Mesenteric fat pad (tissue), 1 donor: ENCODE data around the gene YRDC. TPM values are rescaled to one million over a fixed set of nuclear protein-coding genes. Genes with fewer than 3 reads are reported as not detected.
A peak's percentile ranks its signal among the peaks of the same experiment; 100 is the strongest.
"Not testable (repeated sequence)": the region's sequence is repeated elsewhere in the genome, so short reads cannot be mapped to it uniquely, and the experiment has no call there.

Experiments
- DNase-seq: peaks from one replicate; pipeline ENCODE4 v3.0.0-alpha.2; 2020; ENCODE audit warnings: low spot score
- total RNA-seq: library from RNA; stranded (reverse); fragmentation: NEBNext Ultra II Directional; extraction: Animal tissue kit (Norgen Biotek cat#: 25700); gene quantifications from one replicate; pipeline ENCODE4 v1.2.1, GENCODE V29; 2021
- donor health status: DM: yes; HTN: yes; CAD: no.

Gene YRDC
- total RNA-seq, 1 donor from 2014 or later, result 16.2 TPM

DNA sequence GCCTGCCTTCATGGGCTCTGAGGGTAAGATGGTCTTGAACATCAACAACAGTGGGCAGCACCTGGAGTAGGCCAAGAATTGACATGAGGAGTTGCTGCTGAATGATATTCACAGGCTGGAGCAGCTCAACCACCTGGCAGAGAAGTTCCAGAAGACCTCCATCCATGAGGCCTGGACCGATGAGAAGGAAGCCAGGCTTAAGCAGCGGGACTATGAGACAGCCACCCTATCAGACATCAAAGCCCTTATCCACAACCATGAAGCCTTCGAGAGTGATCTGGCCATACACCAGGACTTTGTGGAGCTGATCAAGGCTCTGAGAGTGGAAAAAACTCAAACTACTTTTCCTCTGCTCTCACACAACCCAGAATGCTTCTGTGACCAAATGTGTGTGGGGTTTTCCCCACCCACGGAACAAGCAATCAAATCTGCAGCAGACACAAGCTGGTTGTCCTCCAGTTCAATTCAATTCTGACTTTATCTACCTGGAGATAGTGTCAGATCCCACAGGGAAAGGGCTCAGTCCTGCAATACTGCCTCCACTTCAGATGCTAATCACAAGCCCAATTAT, 31.0 kb downstream of the YRDC start:
- no peak for DNase-seq

DNA sequence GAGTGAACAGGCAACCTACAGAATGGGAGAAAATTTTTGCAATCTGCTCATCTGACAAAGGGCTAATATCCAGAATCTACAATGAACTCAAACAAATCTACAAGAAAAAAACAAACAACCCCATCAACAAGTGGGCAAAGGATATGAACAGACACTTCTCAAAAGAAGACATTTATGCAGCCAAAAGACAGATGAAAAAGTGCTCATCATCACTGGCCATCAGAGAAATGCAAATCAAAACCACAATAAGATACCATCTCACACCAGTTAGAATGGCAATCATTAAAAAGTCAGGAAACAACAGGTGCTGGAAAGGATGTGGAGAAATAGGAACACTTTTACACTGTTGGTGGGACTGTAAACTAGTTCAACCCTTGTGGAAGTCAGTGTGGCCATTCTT, 36.6 kb downstream of the YRDC start:
- DNase-seq, result not testable (repeated sequence)

DNA sequence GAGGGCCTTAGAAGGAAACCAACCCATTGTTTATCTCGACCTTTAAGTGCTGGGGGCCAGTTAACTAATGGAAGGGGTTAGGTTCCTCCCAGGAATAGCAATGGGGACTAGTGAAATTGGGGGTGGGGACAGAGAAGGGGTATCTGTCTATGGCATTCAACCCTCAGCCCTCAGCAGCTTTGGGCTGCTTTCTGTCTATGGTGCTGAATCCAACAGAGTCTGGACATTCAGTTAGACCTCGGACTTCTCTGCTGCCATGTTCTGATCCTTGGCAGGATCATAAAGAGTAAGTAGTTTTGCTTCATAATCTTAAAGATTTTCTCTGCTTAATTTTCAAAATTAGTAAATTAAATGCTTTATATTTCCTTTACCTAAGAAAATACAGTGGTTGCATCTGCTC, 40.5 kb downstream of the YRDC start:
- DNase-seq, result no peak

DNA sequence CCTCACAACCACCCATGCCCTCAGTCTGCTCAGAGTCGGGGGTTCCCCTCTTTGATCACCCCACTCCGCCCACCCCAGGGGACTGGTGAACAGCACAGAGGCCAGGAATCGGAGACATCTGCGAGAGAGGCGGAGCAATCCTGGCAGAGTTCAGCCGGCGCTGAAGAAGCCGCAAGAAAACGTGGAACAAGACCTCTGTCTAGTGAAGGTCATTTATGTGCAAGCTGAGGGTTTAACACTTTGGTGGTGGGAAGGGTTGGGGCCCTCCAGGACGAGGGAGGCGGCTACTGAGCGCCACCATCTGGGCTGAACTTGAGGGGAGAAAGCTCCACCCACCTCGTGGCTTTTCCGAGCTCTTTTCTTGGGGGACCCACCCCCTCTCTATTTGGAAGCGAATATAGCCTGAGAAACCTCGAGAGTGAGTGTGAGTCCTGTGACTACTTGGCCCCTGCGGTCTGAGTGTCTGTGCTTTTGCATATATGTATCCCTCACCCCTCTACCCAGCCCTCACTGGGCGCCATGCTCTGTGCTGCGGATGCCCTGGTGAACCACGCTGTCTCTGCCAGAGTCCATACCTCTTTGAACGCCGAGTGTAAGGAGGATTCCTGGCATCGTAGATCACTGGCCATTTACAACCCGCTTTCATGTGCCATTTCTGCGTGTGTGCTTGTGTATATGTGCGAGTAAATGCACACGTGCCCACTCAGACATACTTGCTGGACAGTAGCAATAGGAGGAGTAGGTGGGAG, 41.9 kb downstream of the YRDC start:
- DNase-seq, result peak; percentile 84

DNA sequence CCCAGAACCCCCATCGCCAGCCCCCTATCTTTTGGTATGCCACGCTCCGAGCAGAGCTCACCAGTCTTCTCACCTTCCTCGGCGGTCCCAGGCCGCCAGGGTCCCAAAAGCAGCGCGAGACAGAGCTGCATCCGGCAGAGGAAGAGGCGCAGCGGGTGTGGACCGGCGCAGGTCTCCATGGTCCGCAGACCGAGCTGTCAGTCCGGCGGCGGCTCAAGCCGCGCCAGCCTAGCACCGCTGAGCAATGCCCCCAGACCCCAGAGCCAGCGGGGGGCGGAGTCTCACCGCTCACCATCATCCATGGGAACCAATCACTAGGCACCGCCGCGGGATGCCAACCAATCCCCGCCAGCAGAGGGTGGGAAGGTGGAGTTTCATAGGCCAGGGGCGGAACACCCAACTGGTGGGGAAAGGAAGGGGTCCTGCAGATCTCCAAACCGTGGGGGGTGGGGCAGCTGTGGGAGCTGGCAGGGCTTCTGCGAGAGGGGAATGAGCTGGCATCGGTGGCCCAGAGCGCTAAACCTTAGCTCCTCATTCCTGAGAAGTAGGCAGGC, 43.0 kb downstream of the YRDC start, which contains the start of gene EPHA10:
TSS of gene EPHA10 (minus strand) at position 233 of the 554 bp plus-strand sequence. CDS start at position 179, 54 bp downstream.
- DNase-seq, result peak; percentile 83

DNA sequence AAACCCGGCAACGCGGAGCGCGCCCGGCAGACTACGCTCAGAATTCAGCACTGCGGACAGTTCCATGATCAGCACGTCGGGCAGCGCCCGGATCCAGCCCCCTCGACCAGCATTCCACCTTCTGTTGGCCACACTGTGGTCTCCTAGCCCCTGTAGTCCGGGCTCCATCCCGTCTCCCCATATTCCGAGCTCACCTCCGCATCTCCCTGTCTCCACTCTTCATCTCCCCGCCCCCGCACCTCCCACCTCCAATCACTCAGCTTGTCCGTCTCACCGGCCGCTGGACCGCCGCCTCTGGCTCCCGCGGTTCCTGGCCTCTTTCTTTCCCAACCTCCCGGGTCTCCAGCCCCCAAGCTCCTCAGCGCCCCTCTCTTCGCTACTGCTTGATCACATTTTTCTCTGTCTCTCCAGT, 43.6 kb downstream of the YRDC start:
- DNase-seq, result peak; percentile 76

DNA sequence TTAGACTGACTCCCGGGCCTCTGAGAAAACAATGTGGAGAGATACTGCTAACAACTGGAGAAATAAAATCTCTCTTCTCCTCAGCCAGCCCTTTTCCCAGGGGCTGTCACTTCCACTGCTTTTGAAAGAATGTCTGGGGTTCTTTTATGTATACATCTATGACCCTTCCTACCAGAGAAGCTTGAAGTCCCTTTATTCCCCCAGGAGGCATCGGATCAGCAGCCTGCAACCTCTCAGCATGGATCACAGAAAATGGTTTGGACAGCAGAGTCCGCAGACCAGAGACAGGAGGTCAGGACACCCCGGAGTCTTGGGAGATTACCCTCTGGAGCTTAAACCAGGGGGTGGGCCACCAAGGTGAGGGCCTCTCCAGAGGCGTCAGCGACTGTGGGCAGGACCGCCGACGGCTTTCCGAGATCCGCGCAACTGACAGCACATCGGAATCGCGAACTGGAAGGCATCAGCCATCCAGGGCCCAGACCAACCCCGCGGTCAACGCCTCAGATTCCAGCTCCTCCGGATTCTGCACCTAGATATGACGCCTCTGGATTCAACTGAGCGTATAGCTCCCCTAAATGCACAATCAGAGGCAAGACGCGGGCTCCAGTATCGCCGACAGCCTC, 44.1 kb downstream of the YRDC start:
- peak; percentile 55 for DNase-seq

DNA sequence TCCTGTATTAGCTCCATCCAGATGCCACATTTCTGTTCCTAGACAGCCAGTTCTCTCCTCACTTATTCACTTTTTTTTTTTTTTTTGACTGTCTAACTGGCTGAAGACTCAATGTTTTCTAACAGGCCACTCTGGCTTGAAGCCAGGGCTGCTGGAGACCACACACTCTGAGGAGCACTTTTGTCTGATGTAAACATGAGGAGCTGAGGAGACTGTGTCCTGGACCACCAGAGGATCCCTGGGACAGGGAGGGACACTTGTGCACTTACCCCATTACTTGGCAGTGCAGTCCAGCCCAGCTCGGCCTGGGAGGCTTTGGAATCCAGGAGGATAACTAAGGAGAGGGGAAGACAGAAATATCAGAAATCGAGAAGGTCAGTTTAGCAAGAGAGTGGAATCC, 45.5 kb downstream of the YRDC start:
- DNase-seq, result peak; percentile 81

DNA sequence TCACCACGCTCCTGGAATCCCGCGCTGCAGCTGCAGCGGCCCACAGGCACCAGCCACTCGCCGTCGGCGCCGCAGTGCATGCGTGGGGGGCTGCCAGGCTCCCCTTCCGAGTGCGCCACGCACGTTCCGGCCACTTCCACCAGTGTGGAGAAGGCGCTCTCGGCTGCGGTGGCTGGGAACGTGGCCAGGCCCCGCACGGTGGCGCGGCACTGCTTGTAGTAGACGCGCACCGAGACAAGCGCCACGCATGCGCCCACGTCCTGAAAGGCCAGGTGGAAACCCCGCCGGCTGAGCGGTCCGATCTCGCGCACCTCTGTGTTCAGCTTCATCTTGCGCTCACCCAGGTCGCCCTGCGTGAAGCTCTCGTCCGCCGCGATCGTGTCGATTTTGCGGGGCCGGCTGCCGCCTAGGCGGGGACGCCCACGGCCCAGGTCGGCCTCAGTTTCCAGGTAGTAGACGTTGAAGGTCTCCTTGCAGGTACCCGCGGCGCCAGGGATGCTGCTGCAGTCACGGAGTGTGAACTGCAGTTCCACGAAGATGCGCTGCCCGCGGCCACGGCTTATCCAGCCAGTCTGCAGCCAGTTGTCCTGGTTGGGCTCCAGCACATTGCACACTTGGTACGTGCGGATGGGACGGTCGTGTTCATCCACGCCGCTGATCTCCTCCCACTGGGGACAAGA, 46.5 kb downstream of the YRDC start:
- peak; percentile 77 for DNase-seq

DNA sequence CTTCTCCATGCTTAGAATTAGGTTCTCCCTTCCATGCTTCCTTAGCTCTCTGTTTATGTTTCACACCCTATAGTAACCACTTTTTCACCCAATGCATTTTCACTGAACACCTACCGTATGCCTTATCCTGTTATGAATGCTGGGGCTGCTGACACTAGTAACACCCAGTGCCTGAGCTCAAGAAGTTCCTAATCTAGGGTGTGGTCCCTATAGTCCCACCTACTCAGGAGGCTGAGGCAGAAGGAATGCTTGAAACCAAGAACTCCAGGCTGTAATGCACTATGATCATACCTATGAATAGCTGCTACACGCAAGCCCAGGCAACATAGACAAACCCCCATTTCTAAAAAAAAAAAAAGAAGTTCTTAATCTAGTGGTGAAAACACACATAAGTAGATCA, 48.6 kb downstream of the YRDC start:
- no peak for DNase-seq

DNA sequence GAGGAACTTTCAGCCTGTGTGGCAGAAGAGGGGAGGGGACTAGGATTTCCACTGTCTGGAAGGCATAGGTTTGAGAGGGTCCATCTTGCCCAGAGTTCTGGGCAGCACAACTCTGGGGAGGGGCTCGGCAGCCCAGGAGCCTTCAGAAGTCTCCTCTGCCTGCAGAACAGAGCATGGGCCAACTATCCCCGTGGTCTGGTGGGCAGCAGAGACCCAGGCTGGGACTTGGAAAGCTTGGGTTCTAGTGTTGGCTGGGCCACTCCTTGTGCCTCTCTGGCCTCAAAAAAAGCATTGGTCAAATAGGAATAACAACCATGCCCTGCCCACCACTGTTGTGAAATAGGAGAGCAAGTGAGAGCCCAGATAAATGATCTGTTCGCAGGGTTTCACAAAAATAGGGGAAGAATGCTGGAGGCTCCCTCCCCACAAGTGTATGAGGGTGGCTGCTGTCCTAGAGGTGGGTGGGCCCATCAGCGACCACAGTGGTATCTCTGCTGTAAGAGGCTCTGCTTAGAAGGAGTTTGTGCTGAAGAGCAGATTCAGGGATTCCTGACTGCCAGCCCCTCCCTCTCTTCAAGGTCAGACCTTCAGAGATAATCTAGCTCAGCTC, 52.0 kb downstream of the YRDC start:
- DNase-seq, result peak; percentile 57

DNA sequence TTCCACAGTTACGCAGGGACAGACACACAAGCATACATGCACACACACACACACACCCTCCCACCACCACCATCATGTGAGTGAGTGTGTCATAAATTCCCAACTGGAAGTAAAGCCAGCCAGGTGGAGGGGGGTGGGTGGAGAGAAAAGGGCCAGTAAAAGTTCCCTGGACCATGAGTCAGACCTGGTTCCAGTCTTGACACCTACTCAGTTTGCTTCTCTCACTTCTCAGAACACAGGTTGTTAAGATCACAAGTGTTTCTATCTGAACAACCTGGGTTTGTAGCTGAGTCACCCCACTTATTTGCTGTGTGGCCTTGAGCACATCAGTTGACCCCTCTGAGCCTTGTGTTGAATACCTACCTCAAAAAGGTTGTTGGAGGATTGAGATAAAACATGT, 52.7 kb downstream of the YRDC start:
- DNase-seq, result peak; percentile 16

DNA sequence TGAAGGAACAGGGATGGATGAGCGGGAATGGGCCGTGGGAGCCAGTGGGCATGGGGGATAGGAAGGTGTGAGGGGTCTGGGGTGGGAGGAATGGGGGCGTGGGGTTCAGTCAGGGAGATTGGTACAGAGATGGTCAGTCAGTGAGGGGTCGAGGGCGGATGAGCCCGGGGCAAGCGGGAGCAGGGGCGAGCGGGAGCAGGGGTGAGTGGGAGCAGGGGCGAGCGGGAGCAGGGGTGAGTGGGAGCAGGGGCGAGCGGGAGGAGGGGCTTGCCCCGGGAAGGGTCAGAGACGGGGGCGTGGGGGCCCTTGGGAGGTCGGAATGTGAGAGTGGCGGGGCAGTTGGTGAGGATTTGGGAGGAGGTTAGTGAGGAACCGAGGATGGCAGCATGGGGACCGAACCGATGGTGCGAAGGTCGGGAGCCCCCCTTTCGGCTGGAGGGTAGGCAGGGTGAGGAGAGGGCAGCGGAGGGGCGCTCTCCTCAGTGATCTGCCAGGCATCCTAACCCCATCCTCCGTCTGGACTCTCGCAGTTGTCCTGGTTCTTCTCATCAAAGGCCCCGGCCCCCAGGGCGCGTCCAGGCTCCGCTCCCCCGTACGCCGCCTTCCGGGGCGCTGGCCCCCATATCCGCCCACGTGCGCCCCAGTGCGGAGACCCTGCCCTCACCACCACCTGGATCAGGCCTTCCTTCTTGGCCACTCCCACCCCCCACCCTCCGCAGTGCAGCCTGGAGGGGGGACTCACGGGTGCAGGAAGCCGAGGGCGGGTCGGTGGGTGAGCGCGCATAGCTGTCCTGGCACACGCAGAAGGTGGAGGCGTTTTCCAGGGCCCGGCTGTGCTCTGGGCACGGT, 54.3 kb downstream of the YRDC start:
- DNase-seq, result peak; percentile 74

Other genes starting within 250 kb of the YRDC start
- gene GNL2, start 212.3 kb downstream of the YRDC start, total RNA-seq, result 53.0 TPM
- gene RSPO1, start 173.3 kb downstream of the YRDC start, total RNA-seq, result 3.1 TPM
- gene CDCA8, start 115.7 kb downstream of the YRDC start, total RNA-seq, result 0.35 TPM
- not detected for gene EPHA10, start 43.1 kb downstream of the YRDC start, total RNA-seq
- gene MANEAL, start 14.4 kb downstream of the YRDC start, total RNA-seq, result 1.5 TPM
- gene C1orf122, start 418 bp downstream of the YRDC start, total RNA-seq, result 44.9 TPM
- gene MTF1, start 51.4 kb upstream of the YRDC start, total RNA-seq, result 34.1 TPM
- 28.8 TPM for gene INPP5B, start 138.8 kb upstream of the YRDC start, total RNA-seq
- gene SF3A3, start 181.8 kb upstream of the YRDC start, total RNA-seq, result 46.7 TPM
- 13.6 TPM for gene FHL3, start 197.3 kb upstream of the YRDC start, total RNA-seq
- gene UTP11, start 204.5 kb upstream of the YRDC start, total RNA-seq, result 35.3 TPM
- 0.19 TPM for gene POU3F1, start 238.6 kb upstream of the YRDC start, total RNA-seq